ENCODE measurements around the gene HOMER2. TPM values are rescaled to one million over a fixed set of nuclear protein-coding genes. Genes with fewer than 3 reads are reported as not detected.

HOMER2 gene
- total and polyA plus RNA-seq, 9 of the 15 experiments (the other 6 are each of a cell fraction or from before 2014, with no cell fraction given), result 0.13 to 0.47 (median 0.29) TPM; not detected in 1

- no peaks in the 10 kb centered on the region for H3K9me3 ChIP-seq (replicated peaks; ENCODE audit: control insufficient read depth, insufficient read depth, low read depth, low read length)
- no peak overlapping the region for H3K4me3 ChIP-seq
- ATAC-seq (no peak), DNase-seq (ENCODE audit: extremely low read depth in 1 of 4, low spot score in 3 of 4) (no peak), FAIRE-seq (no peak)
- no peaks in the 10 kb centered on the region for H3K9me1 ChIP-seq (ENCODE audit: control insufficient read depth, insufficient read depth, low read length)
- POLR2A ChIA-PET, result interaction anchor here (1.2 kb wide), 2 partner anchors 26 to 35 kb away, joined by 3 to 4 read pairs; no protein-coding TSS in a partner anchor
- H3K9ac ChIP-seq (ENCODE audit: insufficient read depth in 1 of 2, low read depth in 2 of 2, low read length in 2 of 2), result no peak overlapping the region
- WGBS (ENCODE audit: insufficient coverage, low coverage, missing lambda C conversion rate), result 2% methylated on average over 4 of the region's 4 CpGs
- H3K4me2 ChIP-seq (ENCODE audit: insufficient read depth, low read length), result no peak overlapping the region
- no peak overlapping the region for H3K27ac ChIP-seq (ENCODE audit: extremely low read depth, low read depth, low read length)
- intact Hi-C loops (cut with micrococcal nuclease), result no loop called here
- H3K27me3 ChIP-seq (ENCODE audit: control insufficient read depth in 2 of 2, insufficient read depth in 2 of 2, low read length in 2 of 2), result peaks cover 43 to 70% of the 10 kb centered on the region in 2 experiments
- in situ Hi-C loops (cut with MboI), result no loop called here
- no peaks in the 10 kb centered on the region for H3K36me3 ChIP-seq (ENCODE audit: control insufficient read depth, insufficient read depth, low read length)
- H3K79me2 ChIP-seq (ENCODE audit: control insufficient read depth, insufficient read depth, low read length), result no peaks in the 10 kb centered on the region
- no TSS peak for BruUV-seq (replicated peaks)
- no peak overlapping the region for H2AFZ ChIP-seq (ENCODE audit: low read depth, low read length)
- TF ChIP-seq, protein P1, sequence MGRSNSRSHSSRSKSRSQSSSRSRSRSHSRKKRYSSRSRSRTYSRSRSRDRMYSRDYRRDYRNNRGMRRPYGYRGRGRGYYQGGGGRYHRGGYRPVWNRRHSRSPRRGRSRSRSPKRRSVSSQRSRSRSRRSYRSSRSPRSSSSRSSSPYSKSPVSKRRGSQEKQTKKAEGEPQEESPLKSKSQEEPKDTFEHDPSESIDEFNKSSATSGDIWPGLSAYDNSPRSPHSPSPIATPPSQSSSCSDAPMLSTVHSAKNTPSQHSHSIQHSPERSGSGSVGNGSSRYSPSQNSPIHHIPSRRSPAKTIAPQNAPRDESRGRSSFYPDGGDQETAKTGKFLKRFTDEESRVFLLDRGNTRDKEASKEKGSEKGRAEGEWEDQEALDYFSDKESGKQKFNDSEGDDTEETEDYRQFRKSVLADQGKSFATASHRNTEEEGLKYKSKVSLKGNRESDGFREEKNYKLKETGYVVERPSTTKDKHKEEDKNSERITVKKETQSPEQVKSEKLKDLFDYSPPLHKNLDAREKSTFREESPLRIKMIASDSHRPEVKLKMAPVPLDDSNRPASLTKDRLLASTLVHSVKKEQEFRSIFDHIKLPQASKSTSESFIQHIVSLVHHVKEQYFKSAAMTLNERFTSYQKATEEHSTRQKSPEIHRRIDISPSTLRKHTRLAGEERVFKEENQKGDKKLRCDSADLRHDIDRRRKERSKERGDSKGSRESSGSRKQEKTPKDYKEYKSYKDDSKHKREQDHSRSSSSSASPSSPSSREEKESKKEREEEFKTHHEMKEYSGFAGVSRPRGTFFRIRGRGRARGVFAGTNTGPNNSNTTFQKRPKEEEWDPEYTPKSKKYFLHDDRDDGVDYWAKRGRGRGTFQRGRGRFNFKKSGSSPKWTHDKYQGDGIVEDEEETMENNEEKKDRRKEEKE (IDR thresholded peaks at IDR 0.05; ENCODE audit: borderline replicate concordance in 1 of 2, control insufficient read depth in 1 of 2, low read depth in 2 of 2, low read length in 1 of 2), result no peak
- no peak for TF ChIP-seq ZNF217 (CRISPR knock-in tag; IDR thresholded peaks at IDR 0.05)
- no peaks in the 10 kb centered on the region for H3K4me1 ChIP-seq (replicated peaks in 1 of 2; ENCODE audit: control insufficient read depth in 2 of 2, insufficient read depth in 2 of 2, low read length in 2 of 2)
- no peaks in the 10 kb centered on the region for H4K20me1 ChIP-seq (replicated peaks; ENCODE audit: control insufficient read depth, insufficient read depth, low read length)
- CTCF ChIA-PET (ENCODE audit: low intra/inter-chr PET ratio), result no interaction called here
These were observed 29.8 kb downstream of the HOMER2 start for GRCh38 chr15:82922737-82923136.

Data from K562 (cell line).